Measurements from ENCODE around the gene TOP1. TPM values are rescaled to one million over a fixed set of nuclear protein-coding genes. Genes with fewer than 3 reads are reported as not detected.

Gene TOP1
- total RNA-seq, 1 experiment from 2014 or later, result 144 TPM

DNA sequence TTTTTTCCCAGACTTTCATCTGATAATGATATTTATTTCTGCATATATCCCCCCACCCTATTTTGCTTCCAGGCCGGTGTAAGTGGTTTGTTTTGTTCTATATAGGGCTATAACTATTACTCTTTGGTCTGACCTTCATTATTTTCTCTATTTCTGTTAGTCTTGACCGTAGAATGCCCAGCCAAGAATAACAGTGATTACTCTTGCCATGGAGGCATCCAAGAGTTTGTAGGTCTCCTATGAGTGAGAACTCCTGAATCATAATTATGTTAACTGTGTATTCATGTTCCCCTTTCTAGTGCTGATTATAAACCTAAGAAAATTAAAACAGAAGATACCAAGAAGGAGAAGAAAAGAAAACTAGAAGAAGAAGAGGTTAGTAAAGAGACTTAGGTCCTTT is 52.2 kb downstream of the TOP1 start:
- Mint-ChIP-seq H3K27me3 (ENCODE audit: insufficient read depth, unreplicated experiment) (no peaks in the 10 kb centered on the region), H3K27ac (ENCODE audit: unreplicated experiment) (no peak overlapping the region), H3K4me3 (ENCODE audit: unreplicated experiment) (no peak overlapping the region), H3K4me1 (ENCODE audit: low read depth, unreplicated experiment) (peaks cover 19% of the 10 kb centered on the region), H3K36me3 (ENCODE audit: insufficient read depth, unreplicated experiment) (peaks cover 90% of the 10 kb centered on the region), H3K9me3 (ENCODE audit: unreplicated experiment) (no peaks in the 10 kb centered on the region)
- TF ChIP-seq, protein P1, sequence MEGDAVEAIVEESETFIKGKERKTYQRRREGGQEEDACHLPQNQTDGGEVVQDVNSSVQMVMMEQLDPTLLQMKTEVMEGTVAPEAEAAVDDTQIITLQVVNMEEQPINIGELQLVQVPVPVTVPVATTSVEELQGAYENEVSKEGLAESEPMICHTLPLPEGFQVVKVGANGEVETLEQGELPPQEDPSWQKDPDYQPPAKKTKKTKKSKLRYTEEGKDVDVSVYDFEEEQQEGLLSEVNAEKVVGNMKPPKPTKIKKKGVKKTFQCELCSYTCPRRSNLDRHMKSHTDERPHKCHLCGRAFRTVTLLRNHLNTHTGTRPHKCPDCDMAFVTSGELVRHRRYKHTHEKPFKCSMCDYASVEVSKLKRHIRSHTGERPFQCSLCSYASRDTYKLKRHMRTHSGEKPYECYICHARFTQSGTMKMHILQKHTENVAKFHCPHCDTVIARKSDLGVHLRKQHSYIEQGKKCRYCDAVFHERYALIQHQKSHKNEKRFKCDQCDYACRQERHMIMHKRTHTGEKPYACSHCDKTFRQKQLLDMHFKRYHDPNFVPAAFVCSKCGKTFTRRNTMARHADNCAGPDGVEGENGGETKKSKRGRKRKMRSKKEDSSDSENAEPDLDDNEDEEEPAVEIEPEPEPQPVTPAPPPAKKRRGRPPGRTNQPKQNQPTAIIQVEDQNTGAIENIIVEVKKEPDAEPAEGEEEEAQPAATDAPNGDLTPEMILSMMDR (IDR thresholded peaks at IDR 0.05; ENCODE audit: insufficient read depth in 1 of 2, low read depth in 1 of 2, low read length in 1 of 2, severe bottlenecking in 1 of 2, unreplicated experiment in 1 of 2), result no peak
- peaks cover 10% of the 10 kb centered on the region for H3K36me3 ChIP-seq (ENCODE audit: control insufficient read depth, insufficient read depth, low read length)
- intact Hi-C loops (cut with micrococcal nuclease; ENCODE audit: unreplicated experiment), result no loop called here
- CTCF ChIA-PET, result interaction anchor here (3.0 kb wide), 1 partner anchor 90 kb away, joined by 16 read pairs; no protein-coding TSS in a partner anchor
- H3K9me3 ChIP-seq, result no peaks in the 10 kb centered on the region
- H3K4me3 ChIP-seq (ENCODE audit: low read depth, low read length), result no peak overlapping the region
- no peak for DNase-seq
- POLR2A ChIA-PET, result no interaction called here
- H3K27me3 ChIP-seq (replicated peaks; ENCODE audit: control insufficient read depth, insufficient read depth, low read length), result no peaks in the 10 kb centered on the region
- H3K4me1 ChIP-seq, result peaks cover 12% of the 10 kb centered on the region
- BruUV-seq (replicated peaks), result no TSS peak

DNA sequence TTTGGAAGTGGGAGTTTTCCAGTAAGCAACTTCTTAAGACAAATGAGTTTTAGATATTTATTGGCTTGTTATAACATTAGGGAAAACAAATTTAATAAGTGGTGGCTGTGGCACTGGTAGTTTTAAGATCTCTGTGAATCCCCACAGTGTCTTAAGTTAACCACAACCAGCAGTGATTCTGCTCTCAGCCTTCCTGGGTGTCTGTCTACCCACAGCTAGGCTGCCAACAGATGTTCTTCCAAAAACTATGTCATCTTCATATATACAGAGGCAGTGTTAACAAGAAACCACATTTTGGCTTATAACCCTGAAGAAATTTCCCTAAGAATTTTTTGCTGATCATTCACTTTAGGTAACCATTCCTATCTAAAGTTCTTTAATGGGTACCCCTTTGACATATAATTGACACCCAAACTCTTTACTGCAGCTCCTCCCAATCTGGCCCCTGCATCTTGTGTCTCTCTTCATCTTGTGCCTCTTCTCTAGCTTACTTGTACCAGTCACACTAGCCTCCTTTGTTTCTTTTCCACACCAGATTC is 52.7 kb downstream of the TOP1 start:
- H3K36me3 Mint-ChIP-seq (ENCODE audit: insufficient read depth, unreplicated experiment), result peaks cover 93% of the 10 kb centered on the region
- BruUV-seq (replicated peaks), result no TSS peak

DNA sequence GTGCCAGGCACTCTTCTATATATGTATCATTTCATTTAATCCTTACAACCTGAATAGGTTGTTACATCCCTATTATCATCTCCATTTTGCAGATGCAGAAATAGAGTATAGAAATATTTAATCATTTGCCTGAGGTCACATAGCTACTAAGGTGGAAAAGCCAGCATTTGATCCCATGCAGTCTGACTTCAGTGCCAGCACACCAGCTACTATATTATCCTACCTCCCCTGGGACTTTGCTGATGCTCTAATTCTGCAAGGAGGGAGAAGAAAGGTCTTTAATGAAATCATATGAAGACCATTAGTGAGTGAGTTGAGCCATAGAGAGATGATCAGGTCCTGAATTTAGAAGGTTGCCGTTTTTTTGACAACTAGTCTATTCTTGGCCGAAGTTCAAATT is 53.7 kb downstream of the TOP1 start:
- Mint-ChIP-seq H3K27me3 (ENCODE audit: insufficient read depth, unreplicated experiment) (no peaks in the 10 kb centered on the region), H3K4me3 (ENCODE audit: unreplicated experiment) (no peak overlapping the region), H3K36me3 (ENCODE audit: insufficient read depth, unreplicated experiment) (peaks cover 94% of the 10 kb centered on the region), H3K4me1 (ENCODE audit: low read depth, unreplicated experiment) (peaks cover 21% of the 10 kb centered on the region), H3K27ac (ENCODE audit: unreplicated experiment) (no peak overlapping the region), H3K9me3 (ENCODE audit: unreplicated experiment) (no peaks in the 10 kb centered on the region)
- no TSS peak for BruUV-seq (replicated peaks)
- POLR2A ChIA-PET, result no interaction called here
- no peak for DNase-seq
- TF ChIP-seq, protein P1 (IDR thresholded peaks at IDR 0.05; ENCODE audit: insufficient read depth in 1 of 2, low read depth in 1 of 2, low read length in 1 of 2, severe bottlenecking in 1 of 2, unreplicated experiment in 1 of 2), result no peak
- CTCF ChIA-PET, result interaction anchor here (0.7 to 3.0 kb wide), 2 partner anchors 62 to 91 kb away, joined by 3 to 16 read pairs; no protein-coding TSS in a partner anchor
- Histone ChIP-seq H3K36me3 (ENCODE audit: control insufficient read depth, insufficient read depth, low read length) (peaks cover 10% of the 10 kb centered on the region), H3K4me1 (peaks cover 8% of the 10 kb centered on the region), H3K4me3 (ENCODE audit: low read depth, low read length) (no peak overlapping the region), H3K9me3 (no peaks in the 10 kb centered on the region), H3K27me3 (replicated peaks; ENCODE audit: control insufficient read depth, insufficient read depth, low read length) (no peaks in the 10 kb centered on the region)
- intact Hi-C loops (cut with micrococcal nuclease; ENCODE audit: unreplicated experiment), result no loop called here

More for the DNA sequence above, 52.7 kb downstream of the TOP1 start:
- Mint-ChIP-seq H3K4me1 (ENCODE audit: low read depth, unreplicated experiment) (peaks cover 15% of the 10 kb centered on the region), H3K4me3 (ENCODE audit: unreplicated experiment) (no peak overlapping the region), H3K27me3 (ENCODE audit: insufficient read depth, unreplicated experiment) (no peaks in the 10 kb centered on the region), H3K27ac (ENCODE audit: unreplicated experiment) (no peak overlapping the region), H3K9me3 (ENCODE audit: unreplicated experiment) (no peaks in the 10 kb centered on the region)
- peaks cover 8% of the 10 kb centered on the region for H3K4me1 ChIP-seq
- H3K9me3 ChIP-seq, result no peaks in the 10 kb centered on the region
- H3K27me3 ChIP-seq (replicated peaks; ENCODE audit: control insufficient read depth, insufficient read depth, low read length), result no peaks in the 10 kb centered on the region
- intact Hi-C loops (cut with micrococcal nuclease; ENCODE audit: unreplicated experiment), result no loop called here
- TF ChIP-seq, protein P1 (IDR thresholded peaks at IDR 0.05; ENCODE audit: insufficient read depth in 1 of 2, low read depth in 1 of 2, low read length in 1 of 2, severe bottlenecking in 1 of 2, unreplicated experiment in 1 of 2), result no peak
- peaks cover 10% of the 10 kb centered on the region for H3K36me3 ChIP-seq (ENCODE audit: control insufficient read depth, insufficient read depth, low read length)
- ChIA-PET POLR2A (no interaction called here), CTCF (interaction anchor here (3.0 kb wide), 1 partner anchor 90 kb away, joined by 16 read pairs; no protein-coding TSS in a partner anchor)
- no peak for DNase-seq
- H3K4me3 ChIP-seq (ENCODE audit: low read depth, low read length), result no peak overlapping the region
